H7 (cell line): Measurements from ENCODE around the gene CD53. TPM values are rescaled to one million over a fixed set of nuclear protein-coding genes. Genes with fewer than 3 reads are reported as not detected.

Experiments used
- DNase-seq: peaks from one replicate; pipeline ENCODE4 v3.0.0; 2012
- H3K27me3 ChIP-seq: 2 replicates; pipeline ENCODE4 v1.6.0; 2011; ENCODE audit warnings: mild to moderate bottlenecking, low read length; ENCODE audit not compliant: control insufficient read depth, insufficient read depth
- H3K36me3 ChIP-seq: replicated peaks from 2 replicates; pipeline ENCODE4 v1.5.1; 2011; ENCODE audit warnings: low read length; ENCODE audit not compliant: control insufficient read depth, insufficient read depth
- H3K4me3 ChIP-seq: 2 replicates; pipeline ENCODE4 v1.5.1; 2011; ENCODE audit warnings: low read depth, mild to moderate bottlenecking, control low read depth, low read length, moderate library complexity; ENCODE audit not compliant: insufficient read depth
- total RNA-seq: library from RNA; depleted of rRNA; stranded (reverse); fragments of >200 nt; shearing (Covaris generic); gene quantifications from 2 replicates; pipeline ENCODE4 v1.2.3, GENCODE V29; 2014

The CD53 gene
- total RNA-seq, 1 experiment from 2014 or later, result 0.14 TPM

GRCh38 chr1:110864287-110864686 is 8.7 kb upstream of the CD53 start:
- DNase-seq, result no peak
- no peaks in the 10 kb centered on the region for H3K27me3 ChIP-seq
- no peaks in the 10 kb centered on the region for H3K36me3 ChIP-seq
- no peak overlapping the region for H3K4me3 ChIP-seq

GRCh38 chr1:110870721-110871388 is 2.1 kb upstream of the CD53 start:
- DNase-seq, result no peak

GRCh38 chr1:110872366-110872744 is 593 bp upstream of the CD53 start:
- Histone ChIP-seq H3K27me3 (no peaks in the 10 kb centered on the region), H3K36me3 (no peaks in the 10 kb centered on the region), H3K4me3 (no peak overlapping the region)
- no peak for DNase-seq

More at GRCh38 chr1:110870721-110871388, 2.1 kb upstream of the CD53 start:
- no peaks in the 10 kb centered on the region for H3K27me3 ChIP-seq
- no peaks in the 10 kb centered on the region for H3K36me3 ChIP-seq
- H3K4me3 ChIP-seq, result no peak overlapping the region

GRCh38 chr1:110873856-110874255 is 908 bp downstream of the CD53 start:
- Histone ChIP-seq H3K4me3 (no peak overlapping the region), H3K36me3 (no peaks in the 10 kb centered on the region)
- no peak for DNase-seq

GRCh38 chr1:110874324-110875215 is 1.6 kb downstream of the CD53 start:
- no peak overlapping the region for H3K4me3 ChIP-seq
- no peaks in the 10 kb centered on the region for H3K36me3 ChIP-seq
- DNase-seq, result no peak
- H3K27me3 ChIP-seq, result no peaks in the 10 kb centered on the region

More at GRCh38 chr1:110873856-110874255, 908 bp downstream of the CD53 start:
- H3K27me3 ChIP-seq, result no peaks in the 10 kb centered on the region

- Histone ChIP-seq H3K4me3 (no peak overlapping the region), H3K27me3 (no peaks in the 10 kb centered on the region), H3K36me3 (no peaks in the 10 kb centered on the region)
- DNase-seq, result no peak
Measured at GRCh38 chr1:110875216-110875731, 2.3 kb downstream of the CD53 start.

GRCh38 chr1:110876748-110877341 is 3.9 kb downstream of the CD53 start:
- no peak for DNase-seq
- Histone ChIP-seq H3K36me3 (no peaks in the 10 kb centered on the region), H3K27me3 (no peaks in the 10 kb centered on the region), H3K4me3 (no peak overlapping the region)

- no peak for DNase-seq
- no peaks in the 10 kb centered on the region for H3K36me3 ChIP-seq
- H3K27me3 ChIP-seq, result no peaks in the 10 kb centered on the region
- H3K4me3 ChIP-seq, result no peak overlapping the region
Measured at GRCh38 chr1:110877364-110877763, 4.4 kb downstream of the CD53 start.

- DNase-seq, result no peak
- Histone ChIP-seq H3K27me3 (no peaks in the 10 kb centered on the region), H3K36me3 (no peaks in the 10 kb centered on the region), H3K4me3 (no peak overlapping the region)
Measured at GRCh38 chr1:110877776-110878175, 4.8 kb downstream of the CD53 start.

- no peaks in the 10 kb centered on the region for H3K36me3 ChIP-seq
- DNase-seq, result no peak
- no peaks in the 10 kb centered on the region for H3K27me3 ChIP-seq
- H3K4me3 ChIP-seq, result no peak overlapping the region
Measured at GRCh38 chr1:110878591-110878990, 5.6 kb downstream of the CD53 start.

- Histone ChIP-seq H3K4me3 (no peak overlapping the region), H3K36me3 (no peaks in the 10 kb centered on the region), H3K27me3 (no peaks in the 10 kb centered on the region)
- DNase-seq, result no peak
Measured at GRCh38 chr1:110878993-110879392, 6.0 kb downstream of the CD53 start.

- Histone ChIP-seq H3K36me3 (no peaks in the 10 kb centered on the region), H3K27me3 (no peaks in the 10 kb centered on the region), H3K4me3 (no peak overlapping the region)
- no peak for DNase-seq
Measured at GRCh38 chr1:110879758-110880606, 7.0 kb downstream of the CD53 start.

- DNase-seq, result no peak
- no peak overlapping the region for H3K4me3 ChIP-seq
- H3K27me3 ChIP-seq, result no peaks in the 10 kb centered on the region
- no peaks in the 10 kb centered on the region for H3K36me3 ChIP-seq
Measured at GRCh38 chr1:110880708-110881374, 7.9 kb downstream of the CD53 start.

GRCh38 chr1:110888049-110888448 is 15.1 kb downstream of the CD53 start:
- Histone ChIP-seq H3K36me3 (no peaks in the 10 kb centered on the region), H3K4me3 (no peak overlapping the region), H3K27me3 (no peaks in the 10 kb centered on the region)
- no peak for DNase-seq
